IPS DF 4.7 (cell line): ENCODE data around the gene NXN.
A peak's percentile ranks its signal among the peaks of the same experiment; 100 is the strongest.
"Not testable (repeated sequence)": the region's sequence is repeated elsewhere in the genome, so short reads cannot be mapped to it uniquely, and the experiment has no call there.

Experiments
- DNase-seq: peaks from one replicate; pipeline ENCODE4 v3.0.0-alpha.2; 2013; ENCODE audit warnings: low spot score; ENCODE audit errors: extremely low read depth

The NXN gene

GRCh38 chr17:802481-802880 lies 177.1 kb downstream of the NXN start:
- DNase-seq: no peak

DNA sequence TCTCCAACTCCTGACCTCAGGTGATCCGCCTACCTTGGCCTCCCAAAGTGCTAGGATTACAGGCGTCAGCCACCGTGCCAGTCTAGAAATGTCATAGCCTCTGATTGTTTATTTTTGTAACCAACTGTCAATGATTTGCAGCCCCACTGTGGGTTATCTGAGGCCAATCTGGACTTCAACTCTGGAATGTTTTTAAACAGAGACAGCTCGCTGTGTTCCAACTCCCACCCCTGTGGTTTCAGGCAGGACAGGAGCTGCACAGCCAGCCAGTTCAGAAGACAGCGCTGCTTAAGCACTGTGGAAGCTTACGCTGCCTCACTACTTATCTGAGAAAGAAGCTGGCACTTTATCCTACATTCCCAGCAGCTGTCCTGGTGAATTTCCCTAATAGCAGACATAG lies 177.9 kb downstream of the NXN start:
- DNase-seq: no peak

DNA sequence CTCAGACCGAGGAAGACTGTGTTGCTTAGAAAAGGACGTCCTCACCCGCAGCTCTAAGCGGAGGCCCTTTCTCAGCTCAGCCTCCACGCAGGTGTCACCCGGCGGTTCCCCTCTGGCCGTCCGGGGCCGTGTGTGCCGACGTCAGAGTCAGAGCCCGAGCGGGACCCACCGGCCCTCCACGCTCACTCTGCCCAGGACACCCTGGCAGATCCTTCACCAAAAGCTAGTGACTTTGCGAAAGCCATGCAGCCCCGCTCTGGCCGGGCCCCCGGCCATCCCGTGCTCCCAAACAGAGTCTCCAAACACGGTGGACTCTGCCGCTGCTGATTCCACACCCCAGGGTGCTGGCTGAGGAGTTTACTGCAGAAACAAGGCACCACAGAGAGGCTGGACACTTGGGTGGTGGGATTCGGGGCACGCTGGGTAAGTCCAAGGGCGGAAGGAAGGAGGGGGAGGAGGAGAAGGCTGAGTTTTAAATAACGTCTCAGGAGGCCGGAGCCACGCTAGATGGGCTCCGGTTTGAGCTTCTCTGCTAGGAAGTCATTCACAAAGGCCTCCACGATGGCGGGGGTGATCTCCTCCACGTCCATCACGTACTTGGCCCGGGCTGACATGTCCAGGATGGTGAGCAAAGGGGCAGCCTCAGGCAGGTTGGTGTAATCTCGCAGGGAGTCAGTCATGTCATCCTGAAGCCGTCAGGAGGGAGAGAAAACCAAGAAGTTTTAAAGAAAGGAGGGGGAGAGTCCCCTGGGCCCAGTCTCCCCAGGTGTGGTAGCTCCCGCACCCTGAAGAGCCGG lies 178.9 kb downstream of the NXN start:
- DNase-seq: no peak

GRCh38 chr17:799261-799660 lies 180.3 kb downstream of the NXN start:
- no peak for DNase-seq

DNA sequence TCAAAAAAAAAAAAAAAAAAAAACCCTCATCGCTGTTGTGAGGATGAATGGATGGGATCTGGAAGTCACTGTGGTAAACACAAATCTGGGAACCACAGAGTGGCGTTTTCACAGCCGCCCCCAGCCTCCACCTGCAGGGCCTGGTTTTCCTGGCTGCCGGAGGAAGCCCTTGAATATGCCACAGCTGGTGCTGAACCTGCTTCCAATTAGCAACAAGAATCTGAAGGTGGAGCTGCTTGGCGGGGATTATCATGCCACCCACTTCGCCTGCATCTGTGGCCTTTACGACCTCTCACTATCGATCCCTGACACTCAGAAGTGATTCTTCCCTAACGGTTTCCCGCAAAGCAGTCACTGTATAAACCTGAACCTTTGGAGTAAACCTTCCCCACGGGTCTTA lies 181.3 kb downstream of the NXN start:
- no peak for DNase-seq

GRCh38 chr17:797236-797840 lies 182.2 kb downstream of the NXN start:
- DNase-seq: no peak

DNA sequence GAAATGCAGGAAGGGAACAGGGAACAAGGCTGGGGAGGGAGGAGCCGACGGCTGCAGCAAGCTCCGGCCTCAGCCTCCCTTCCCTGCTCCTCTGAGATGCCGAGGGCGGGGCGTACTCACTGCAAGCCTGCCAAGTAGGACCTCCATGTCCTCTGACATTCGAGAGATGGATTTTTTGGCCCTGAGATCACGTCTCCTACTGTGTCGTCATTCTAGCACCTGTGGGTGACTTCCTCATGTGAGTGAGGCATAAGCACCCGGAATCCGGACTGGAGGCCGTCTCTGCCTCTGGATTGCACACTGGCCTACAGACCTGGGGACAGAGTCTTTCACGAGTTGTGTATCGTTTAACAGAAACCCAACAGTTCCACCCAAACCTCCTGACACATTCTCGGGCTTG lies 183.0 kb downstream of the NXN start:
- no peak for DNase-seq

DNA sequence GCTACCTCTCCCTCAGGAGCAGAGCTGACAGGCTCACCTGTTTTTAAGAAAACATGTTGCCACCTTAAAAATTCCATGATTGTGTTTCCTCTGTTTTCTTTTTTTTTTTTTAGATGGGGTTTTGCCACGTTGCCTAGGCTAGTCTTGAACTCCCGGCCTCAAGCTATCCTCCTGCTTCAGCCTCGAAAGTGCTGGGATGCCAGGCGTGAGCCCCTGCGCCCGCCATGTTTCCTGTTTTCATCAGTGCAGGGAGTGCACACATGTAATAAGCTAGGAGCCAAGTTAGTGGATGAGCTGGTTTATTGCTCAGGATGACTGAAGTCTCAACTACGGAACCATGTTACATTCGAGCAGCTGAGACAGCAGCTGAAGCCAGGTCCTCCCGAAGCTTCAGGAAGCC lies 183.9 kb downstream of the NXN start:
- no peak for DNase-seq

DNA sequence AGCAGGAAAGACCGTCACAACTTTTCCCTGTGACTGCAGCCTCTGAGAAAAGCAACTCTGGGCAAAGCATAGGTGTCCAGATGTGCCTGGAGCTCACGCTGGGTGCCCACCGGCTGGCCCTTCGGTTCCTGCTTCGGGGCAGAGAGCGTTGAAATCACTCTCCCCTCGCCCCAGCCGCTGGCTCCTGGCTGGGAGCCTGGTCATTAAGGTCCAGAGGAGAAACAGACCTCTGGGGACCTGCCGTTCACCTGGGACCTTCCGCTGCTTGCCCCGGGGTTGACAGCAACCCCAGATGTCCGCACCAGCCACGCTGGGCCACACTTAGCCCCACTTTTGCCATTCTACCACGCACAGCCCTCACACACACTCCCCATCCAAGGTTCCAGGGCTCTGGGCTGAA lies 184.3 kb downstream of the NXN start:
- no peak for DNase-seq

DNA sequence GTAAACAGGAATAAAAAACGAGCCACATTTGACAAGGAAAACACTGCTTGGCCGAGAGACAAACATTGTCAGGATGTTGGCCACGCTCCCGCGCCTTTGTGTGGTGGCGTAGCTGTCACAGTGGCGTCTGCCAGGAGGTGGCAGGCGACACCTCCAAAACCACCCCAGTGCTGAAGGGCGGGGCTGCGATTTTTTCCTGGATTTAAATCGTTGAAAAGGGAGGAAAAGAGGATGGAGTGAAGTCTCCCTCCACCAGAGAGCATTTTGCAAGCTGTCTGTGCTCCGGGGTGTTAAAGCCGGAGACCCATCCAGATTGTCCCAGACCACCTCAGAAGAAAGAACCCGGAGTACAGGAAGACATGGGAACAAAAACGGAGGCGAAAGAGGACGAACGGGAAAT lies 184.7 kb downstream of the NXN start:
- peak; percentile 41 for DNase-seq

DNA sequence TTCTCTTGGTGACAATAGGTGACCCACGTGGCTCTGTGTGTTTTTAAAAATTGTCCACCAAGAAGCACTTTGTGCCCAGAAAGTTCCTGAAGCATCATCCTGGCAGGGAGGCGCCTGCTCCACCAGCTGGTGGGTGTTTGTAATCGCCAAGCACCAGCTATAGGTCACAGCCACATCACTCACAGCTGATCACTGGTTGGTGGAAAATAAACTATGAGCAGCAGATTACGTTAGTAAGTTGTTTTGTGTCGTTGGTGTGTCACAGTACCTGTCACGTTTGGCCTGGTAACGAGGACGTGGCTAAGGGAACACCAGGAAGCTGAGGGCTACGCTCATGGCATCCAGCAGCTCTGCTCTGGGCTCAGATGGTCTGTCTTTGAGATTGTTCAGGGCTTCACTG lies 187.3 kb downstream of the NXN start:
- no peak for DNase-seq

DNA sequence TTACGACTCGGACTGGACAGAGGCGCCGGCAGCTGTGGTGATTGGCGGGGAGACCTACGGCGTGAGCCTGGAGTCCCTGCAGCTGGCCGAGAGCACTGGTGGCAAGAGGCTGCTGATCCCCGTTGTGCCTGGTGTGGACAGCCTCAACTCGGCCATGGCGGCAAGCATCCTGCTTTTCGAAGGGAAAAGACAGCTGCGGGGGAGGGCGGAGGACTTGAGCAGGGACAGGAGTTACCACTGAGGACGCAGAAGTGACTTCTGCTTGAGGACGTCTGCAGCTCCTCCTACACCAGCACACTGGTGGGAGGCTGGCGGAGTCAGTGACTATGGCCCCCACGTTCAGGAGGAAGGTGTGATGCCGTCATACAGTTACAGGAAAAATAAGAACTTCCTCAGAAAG lies 187.7 kb downstream of the NXN start:
- no peak for DNase-seq

DNA sequence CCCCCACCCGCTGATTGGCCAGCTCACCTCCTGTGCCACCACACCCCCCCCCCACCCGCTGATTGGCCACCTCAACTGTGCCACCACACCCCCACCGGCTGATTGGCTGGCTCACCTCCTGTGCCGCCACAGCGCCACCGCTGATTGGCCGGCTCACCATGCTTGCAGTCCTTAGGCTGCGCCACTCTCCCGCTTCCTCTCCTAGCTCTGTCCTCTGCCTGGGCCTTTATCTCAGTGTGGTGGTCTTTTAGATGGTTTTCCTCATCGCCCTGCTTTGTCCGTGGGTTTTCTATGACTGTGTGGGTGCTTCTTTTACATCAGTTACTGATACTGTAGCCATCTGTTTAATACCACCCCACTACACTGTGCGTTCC lies 188.7 kb downstream of the NXN start:
- not testable (repeated sequence) for DNase-seq

GRCh38 chr17:789931-790873 lies 189.4 kb downstream of the NXN start:
- DNase-seq: peak; percentile 14

GRCh38 chr17:789160-789840 lies 190.3 kb downstream of the NXN start:
- DNase-seq: no peak

- no peak for DNase-seq
These were observed 191.0 kb downstream of the NXN start for GRCh38 chr17:788551-788950.

DNA sequence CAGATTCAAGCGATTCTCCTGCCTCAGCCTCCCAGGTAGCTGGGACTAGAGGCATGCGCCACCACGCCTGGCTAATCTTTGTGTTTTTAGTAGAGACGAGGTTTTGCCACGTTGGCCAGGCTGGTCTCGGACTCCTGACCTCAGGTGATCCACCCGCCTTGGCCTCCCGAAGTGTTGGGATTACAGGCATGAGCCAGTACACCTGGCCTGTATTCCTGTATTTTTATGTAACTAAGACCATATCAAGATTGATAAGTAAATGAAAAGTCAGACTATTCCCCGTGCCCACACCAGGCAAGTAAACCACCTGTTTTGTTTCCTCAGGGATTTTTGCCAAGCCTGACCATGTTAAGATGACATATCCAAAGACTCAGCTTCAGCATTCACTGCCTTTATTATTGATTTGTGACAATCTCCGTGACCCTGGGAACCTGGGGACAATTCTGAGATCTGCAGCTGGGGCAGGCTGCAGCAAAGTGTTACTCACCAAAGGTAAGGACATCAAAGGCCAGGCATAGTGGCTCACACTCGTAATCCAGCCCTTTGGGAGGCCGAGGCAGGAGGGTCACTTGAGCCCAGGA lies 191.8 kb downstream of the NXN start:
- DNase-seq: no peak

DNA sequence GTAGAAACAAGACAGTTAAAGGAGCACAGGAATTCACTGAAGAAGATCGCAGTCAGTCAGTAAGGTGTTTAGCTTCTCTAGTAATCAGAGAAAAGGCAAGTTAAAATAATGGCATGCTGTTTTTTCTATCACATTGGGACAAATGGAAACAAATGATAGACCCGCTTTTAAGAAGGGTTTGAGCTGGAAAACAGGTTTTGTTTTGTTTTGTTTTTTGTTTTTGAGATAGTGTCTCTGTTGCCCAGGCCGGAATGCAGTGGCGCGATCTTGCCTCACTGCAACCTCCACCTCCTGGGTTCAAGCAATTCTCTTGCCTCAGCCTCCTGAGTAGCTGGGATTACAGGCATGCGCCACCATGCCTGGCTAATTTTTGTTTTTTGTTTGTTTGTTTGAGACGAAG lies 193.7 kb downstream of the NXN start:
- DNase-seq: not testable (repeated sequence)

GRCh38 chr17:784143-784542 lies 195.4 kb downstream of the NXN start:
- no peak for DNase-seq

- DNase-seq: peak; percentile 25
These were observed 197.5 kb downstream of the NXN start, which contains the start of the genes GLOD4 and MRM3 for GRCh38 chr17:781805-782731. Gene GLOD4 (minus strand): TSS chr17:782280. CDS start chr17:782255, 25 bp downstream. Gene MRM3 (plus strand): TSS chr17:782353. CDS start chr17:782379, 26 bp downstream.
